Activated naive CD8-positive, alpha-beta T cell treated with anti-CD3 and anti-CD28 coated beads for 36 hours (primary cell): ENCODE measurements around the gene DPYSL3. TPM values are rescaled to one million over a fixed set of nuclear protein-coding genes. Genes with fewer than 3 reads are reported as not detected.
"Not testable (repeated sequence)": the region's sequence is repeated elsewhere in the genome, so short reads cannot be mapped to it uniquely, and the experiment has no call there.

ENCODE experiments used
- DNase-seq: peaks from one replicate; pipeline ENCODE4 v3.0.0; 2021
- H3K27ac Mint-ChIP-seq: one replicate; pipeline ENCODE4 v1.8.0; 2022; ENCODE audit warnings: mild to moderate bottlenecking, moderate library complexity, mixed read lengths
- H3K27me3 Mint-ChIP-seq: one replicate; pipeline ENCODE4 v1.8.0; 2022; ENCODE audit warnings: mild to moderate bottlenecking, mixed read lengths
- H3K36me3 Mint-ChIP-seq: one replicate; pipeline ENCODE4 v1.8.0; 2021; ENCODE audit warnings: mild to moderate bottlenecking, mixed read lengths
- H3K4me1 Mint-ChIP-seq: one replicate; pipeline ENCODE4 v1.8.0; 2021; ENCODE audit warnings: mixed read lengths
- H3K4me3 Mint-ChIP-seq: one replicate; pipeline ENCODE4 v1.8.0; 2022; ENCODE audit warnings: mild to moderate bottlenecking, moderate library complexity, mixed read lengths
- H3K9me3 Mint-ChIP-seq: one replicate; pipeline ENCODE4 v1.8.0; 2022; ENCODE audit warnings: mixed read lengths
- total RNA-seq, 2 experiments: library from RNA; stranded (reverse); gene quantifications; one replicate each; pipeline ENCODE4 v1.2.3, GENCODE V29; 2021

The DPYSL3 gene
- total RNA-seq, 2 experiments from 2014 or later, result 0.28 to 0.41 TPM

DNA sequence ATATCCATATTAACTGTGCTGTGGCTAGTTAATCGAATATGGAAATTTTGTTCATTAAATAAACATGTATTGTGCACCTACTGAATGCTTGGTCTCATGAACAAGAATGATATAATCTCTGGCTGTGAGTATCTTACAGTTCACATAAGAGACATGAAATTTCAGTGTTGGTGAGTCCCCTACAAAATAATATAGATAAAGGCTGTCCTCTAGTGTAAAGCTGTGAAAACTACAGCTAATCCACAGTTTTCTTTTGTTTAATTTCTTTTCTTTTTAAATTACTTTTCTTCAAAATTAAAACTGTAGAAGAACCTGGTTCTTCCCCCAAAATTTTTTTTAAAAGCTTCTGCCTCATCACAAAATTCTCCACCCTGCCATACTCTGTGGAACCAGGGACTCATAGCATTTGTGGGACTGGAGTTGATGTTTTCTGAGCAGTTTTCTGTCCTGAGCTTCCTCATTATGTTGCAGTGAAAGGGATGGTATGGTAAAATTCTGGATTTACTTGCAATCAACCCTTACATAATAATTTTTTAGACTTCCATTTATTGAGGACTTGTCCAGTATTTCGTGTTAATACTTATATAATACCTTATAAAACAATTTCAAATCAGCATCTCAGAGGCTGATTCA, 140.0 kb downstream of the DPYSL3 start:
- Mint-ChIP-seq H3K4me3 (no peak overlapping the region), H3K4me1 (no peaks in the 10 kb centered on the region), H3K36me3 (no peaks in the 10 kb centered on the region), H3K27ac (no peak overlapping the region), H3K9me3 (peaks cover under 1% of the 10 kb centered on the region), H3K27me3 (no peaks in the 10 kb centered on the region)
- no peak for DNase-seq

DNA sequence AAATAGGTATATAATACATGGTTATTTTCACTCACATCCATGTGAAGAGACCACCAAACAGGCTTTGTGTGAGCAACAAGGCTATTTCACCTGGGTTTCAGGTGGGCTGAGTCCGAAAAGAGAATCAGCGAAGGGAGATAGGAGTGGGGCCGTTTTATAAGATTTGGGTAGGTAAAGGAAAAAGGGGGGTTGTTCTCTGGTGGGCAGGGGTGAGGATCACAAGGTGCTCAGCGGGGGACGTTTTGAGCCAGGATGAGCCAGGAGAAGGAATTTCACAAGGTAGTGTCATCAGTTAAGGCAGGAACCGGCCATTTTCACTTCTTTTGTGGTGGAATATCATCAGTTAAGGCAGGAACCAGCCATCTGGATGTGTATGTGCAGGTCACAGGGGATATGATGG, 142.5 kb downstream of the DPYSL3 start:
- DNase-seq, H3K9me3 Mint-ChIP-seq, H3K4me1 Mint-ChIP-seq, H3K27me3 Mint-ChIP-seq, H3K27ac Mint-ChIP-seq, H3K36me3 Mint-ChIP-seq, H3K4me3 Mint-ChIP-seq: not testable (repeated sequence)

GRCh38 chr5:147361441-147362175, 148.3 kb downstream of the DPYSL3 start:
- Mint-ChIP-seq H3K36me3 (no peaks in the 10 kb centered on the region), H3K9me3 (peaks cover 1% of the 10 kb centered on the region), H3K4me1 (no peaks in the 10 kb centered on the region), H3K4me3 (no peak overlapping the region), H3K27me3 (no peaks in the 10 kb centered on the region), H3K27ac (no peak overlapping the region)
- no peak for DNase-seq

GRCh38 chr5:147360816-147361215, 149.1 kb downstream of the DPYSL3 start:
- no peaks in the 10 kb centered on the region for H3K27me3 Mint-ChIP-seq
- H3K4me1 Mint-ChIP-seq, result no peaks in the 10 kb centered on the region
- no peaks in the 10 kb centered on the region for H3K36me3 Mint-ChIP-seq
- H3K27ac Mint-ChIP-seq, result no peak overlapping the region
- H3K9me3 Mint-ChIP-seq, result peaks cover 1% of the 10 kb centered on the region
- H3K4me3 Mint-ChIP-seq, result no peak overlapping the region
- DNase-seq, result no peak

DNA sequence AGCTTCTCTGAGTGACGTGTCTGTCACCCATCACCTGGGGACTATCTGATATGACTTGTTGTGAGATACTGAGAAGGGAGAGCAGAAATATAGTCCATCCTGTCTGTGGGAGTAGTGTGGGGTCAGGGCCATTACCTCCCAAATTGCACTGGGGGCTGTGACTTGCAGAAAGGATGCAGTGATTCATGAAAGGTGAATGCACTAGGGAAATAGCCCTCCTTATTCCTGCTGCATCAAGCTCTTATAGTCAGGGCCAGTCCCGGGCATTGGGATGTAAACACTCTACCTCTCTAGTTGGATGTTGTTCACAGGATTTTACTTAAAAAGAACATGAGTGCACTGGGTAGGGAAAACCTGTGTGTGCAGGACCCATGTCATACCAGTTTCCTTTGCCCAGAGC, 150.3 kb downstream of the DPYSL3 start:
- Mint-ChIP-seq H3K27me3 (no peaks in the 10 kb centered on the region), H3K27ac (no peak overlapping the region), H3K4me3 (no peak overlapping the region), H3K9me3 (peaks cover 1% of the 10 kb centered on the region), H3K36me3 (no peaks in the 10 kb centered on the region), H3K4me1 (no peaks in the 10 kb centered on the region)
- no peak for DNase-seq

- Mint-ChIP-seq H3K36me3 (no peaks in the 10 kb centered on the region), H3K4me1 (no peaks in the 10 kb centered on the region), H3K27ac (no peak overlapping the region), H3K9me3 (peaks cover 1% of the 10 kb centered on the region), H3K4me3 (no peak overlapping the region), H3K27me3 (no peaks in the 10 kb centered on the region)
- DNase-seq, result no peak
Measured at GRCh38 chr5:147359101-147359500, 150.8 kb downstream of the DPYSL3 start.

DNA sequence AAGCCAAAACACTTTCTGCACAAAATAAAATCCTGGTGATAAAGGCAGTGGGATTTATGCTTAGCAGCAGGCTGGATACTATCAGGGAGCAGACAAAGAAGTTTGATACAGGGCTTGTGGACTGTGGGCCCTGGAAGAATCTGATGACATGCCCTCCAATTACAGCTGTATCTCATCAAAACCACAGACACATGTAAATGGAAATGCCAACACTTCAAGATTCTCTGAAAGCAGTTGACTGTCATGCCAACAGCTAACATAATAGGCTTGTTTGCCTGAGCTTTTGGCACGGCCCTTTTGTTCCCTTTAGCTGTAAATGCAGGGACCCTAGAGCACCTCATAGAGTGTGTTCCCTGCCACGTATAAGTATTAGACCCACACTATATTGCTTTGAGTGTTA, 160.6 kb downstream of the DPYSL3 start:
- Mint-ChIP-seq H3K4me3 (no peak overlapping the region), H3K36me3 (no peaks in the 10 kb centered on the region), H3K27me3 (peaks cover 9% of the 10 kb centered on the region), H3K4me1 (no peaks in the 10 kb centered on the region), H3K27ac (no peak overlapping the region), H3K9me3 (no peaks in the 10 kb centered on the region)
- no peak for DNase-seq

- Mint-ChIP-seq H3K9me3 (no peaks in the 10 kb centered on the region), H3K27me3 (peaks cover 6% of the 10 kb centered on the region), H3K4me3 (no peak overlapping the region), H3K4me1 (no peaks in the 10 kb centered on the region), H3K36me3 (no peaks in the 10 kb centered on the region), H3K27ac (no peak overlapping the region)
- DNase-seq, result no peak
Measured at GRCh38 chr5:147348451-147348850, 161.4 kb downstream of the DPYSL3 start.

- H3K9me3 Mint-ChIP-seq, result no peaks in the 10 kb centered on the region
- H3K4me3 Mint-ChIP-seq, result no peak overlapping the region
- no peak for DNase-seq
- H3K4me1 Mint-ChIP-seq, result no peaks in the 10 kb centered on the region
- H3K36me3 Mint-ChIP-seq, result no peaks in the 10 kb centered on the region
- peaks cover 5% of the 10 kb centered on the region for H3K27me3 Mint-ChIP-seq
- no peak overlapping the region for H3K27ac Mint-ChIP-seq
Measured at GRCh38 chr5:147348046-147348445, 161.8 kb downstream of the DPYSL3 start.

DNA sequence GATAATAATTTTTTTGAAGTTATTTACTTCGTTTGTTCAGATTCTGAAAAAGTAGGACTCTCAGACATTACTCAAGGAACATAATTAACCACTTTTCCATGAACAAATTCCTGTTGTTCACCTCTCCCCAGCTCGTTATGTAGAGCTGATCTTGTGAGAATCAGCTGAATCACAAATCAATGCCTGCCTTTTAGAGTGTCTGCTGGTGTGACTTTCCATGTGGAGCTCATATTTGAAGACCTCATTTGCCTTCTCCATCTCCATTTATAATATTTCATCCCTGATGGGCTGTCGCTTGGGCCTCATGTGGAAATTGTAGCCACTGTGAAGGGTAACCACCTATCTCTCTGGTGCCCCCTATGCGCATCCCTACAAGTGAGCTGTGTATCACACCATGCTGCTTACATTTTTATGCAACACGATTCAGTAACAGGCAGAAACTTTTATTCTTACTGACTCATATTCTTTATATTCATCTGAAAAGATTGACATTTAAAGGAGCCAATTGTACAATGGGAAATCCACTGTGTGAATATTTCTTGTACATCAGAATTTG, 163.8 kb downstream of the DPYSL3 start:
- H3K9me3 Mint-ChIP-seq, result no peaks in the 10 kb centered on the region
- DNase-seq, result no peak
- no peaks in the 10 kb centered on the region for H3K4me1 Mint-ChIP-seq
- H3K27me3 Mint-ChIP-seq, result no peaks in the 10 kb centered on the region
- H3K36me3 Mint-ChIP-seq, result no peaks in the 10 kb centered on the region
- no peak overlapping the region for H3K27ac Mint-ChIP-seq
- H3K4me3 Mint-ChIP-seq, result no peak overlapping the region

- no peaks in the 10 kb centered on the region for H3K4me1 Mint-ChIP-seq
- no peak for DNase-seq
- H3K9me3 Mint-ChIP-seq, result no peaks in the 10 kb centered on the region
- H3K4me3 Mint-ChIP-seq, result no peak overlapping the region
- no peaks in the 10 kb centered on the region for H3K27me3 Mint-ChIP-seq
- no peaks in the 10 kb centered on the region for H3K36me3 Mint-ChIP-seq
- H3K27ac Mint-ChIP-seq, result no peak overlapping the region
Measured at GRCh38 chr5:147344861-147345260, 165.0 kb downstream of the DPYSL3 start.

GRCh38 chr5:147341345-147341744, 168.5 kb downstream of the DPYSL3 start:
- no peak overlapping the region for H3K4me3 Mint-ChIP-seq
- no peaks in the 10 kb centered on the region for H3K36me3 Mint-ChIP-seq
- no peak overlapping the region for H3K27ac Mint-ChIP-seq
- H3K9me3 Mint-ChIP-seq, result peaks cover 4% of the 10 kb centered on the region
- no peaks in the 10 kb centered on the region for H3K4me1 Mint-ChIP-seq
- no peaks in the 10 kb centered on the region for H3K27me3 Mint-ChIP-seq
- no peak for DNase-seq

- Mint-ChIP-seq H3K9me3 (peaks cover 4% of the 10 kb centered on the region), H3K4me1 (no peaks in the 10 kb centered on the region), H3K36me3 (no peaks in the 10 kb centered on the region), H3K27ac (no peak overlapping the region), H3K27me3 (no peaks in the 10 kb centered on the region), H3K4me3 (no peak overlapping the region)
- no peak for DNase-seq
Measured at GRCh38 chr5:147340941-147341340, 168.9 kb downstream of the DPYSL3 start.
